Measurements from ENCODE around the gene FMO3.

Gene FMO3

GRCh38 chr1:171159148-171159547 is 68.4 kb downstream of the FMO3 start:
- no peaks in the 10 kb centered on the region for H3K27me3 Mint-ChIP-seq
- CTCF ChIA-PET: no interaction called here
- no peaks in the 10 kb centered on the region for H3K36me3 Mint-ChIP-seq
- DNase-seq: no peak
- no peak overlapping the region for H3K27ac Mint-ChIP-seq
- no peaks in the 10 kb centered on the region for H3K4me1 Mint-ChIP-seq
- no peak overlapping the region for H3K4me3 Mint-ChIP-seq
- H3K9me3 Mint-ChIP-seq: no peaks in the 10 kb centered on the region

GRCh38 chr1:171160211-171160610 is 69.5 kb downstream of the FMO3 start:
- H3K9me3 Mint-ChIP-seq: no peaks in the 10 kb centered on the region
- DNase-seq: no peak
- H3K27me3 Mint-ChIP-seq: no peaks in the 10 kb centered on the region
- H3K36me3 Mint-ChIP-seq: no peaks in the 10 kb centered on the region
- no peak overlapping the region for H3K27ac Mint-ChIP-seq
- CTCF ChIA-PET: no interaction called here
- no peak overlapping the region for H3K4me3 Mint-ChIP-seq
- no peaks in the 10 kb centered on the region for H3K4me1 Mint-ChIP-seq

GRCh38 chr1:171160639-171161354 is 70.1 kb downstream of the FMO3 start:
- Mint-ChIP-seq H3K4me3 (no peak overlapping the region), H3K4me1 (no peaks in the 10 kb centered on the region), H3K9me3 (no peaks in the 10 kb centered on the region), H3K27ac (no peak overlapping the region), H3K27me3 (no peaks in the 10 kb centered on the region), H3K36me3 (no peaks in the 10 kb centered on the region)
- CTCF ChIA-PET: no interaction called here
- DNase-seq: no peak

GRCh38 chr1:171161431-171161830 is 70.7 kb downstream of the FMO3 start:
- no peaks in the 10 kb centered on the region for H3K36me3 Mint-ChIP-seq
- DNase-seq: no peak
- H3K4me3 Mint-ChIP-seq: no peak overlapping the region
- H3K27me3 Mint-ChIP-seq: no peaks in the 10 kb centered on the region
- H3K4me1 Mint-ChIP-seq: no peaks in the 10 kb centered on the region
- H3K9me3 Mint-ChIP-seq: no peaks in the 10 kb centered on the region
- CTCF ChIA-PET: no interaction called here
- H3K27ac Mint-ChIP-seq: no peak overlapping the region

- no peaks in the 10 kb centered on the region for H3K4me1 Mint-ChIP-seq
- H3K4me3 Mint-ChIP-seq: no peak overlapping the region
- H3K36me3 Mint-ChIP-seq: no peaks in the 10 kb centered on the region
- CTCF ChIA-PET: no interaction called here
- DNase-seq: no peak
- H3K27me3 Mint-ChIP-seq: no peaks in the 10 kb centered on the region
- H3K9me3 Mint-ChIP-seq: no peaks in the 10 kb centered on the region
- no peak overlapping the region for H3K27ac Mint-ChIP-seq
These were observed 75.7 kb downstream of the FMO3 start for GRCh38 chr1:171166361-171166760.

Measured in activated naive CD4-positive, alpha-beta T cell treated with anti-CD3 and anti-CD28 coated beads, Interleukin-2, amount 10 ng/mL, durations not matched to agents 7 days and 5 days (primary cell).